ENCODE data around the gene PACS1.
"Not testable (repeated sequence)": the region's sequence is repeated elsewhere in the genome, so short reads cannot be mapped to it uniquely, and the experiment has no call there.

The PACS1 gene

DNA sequence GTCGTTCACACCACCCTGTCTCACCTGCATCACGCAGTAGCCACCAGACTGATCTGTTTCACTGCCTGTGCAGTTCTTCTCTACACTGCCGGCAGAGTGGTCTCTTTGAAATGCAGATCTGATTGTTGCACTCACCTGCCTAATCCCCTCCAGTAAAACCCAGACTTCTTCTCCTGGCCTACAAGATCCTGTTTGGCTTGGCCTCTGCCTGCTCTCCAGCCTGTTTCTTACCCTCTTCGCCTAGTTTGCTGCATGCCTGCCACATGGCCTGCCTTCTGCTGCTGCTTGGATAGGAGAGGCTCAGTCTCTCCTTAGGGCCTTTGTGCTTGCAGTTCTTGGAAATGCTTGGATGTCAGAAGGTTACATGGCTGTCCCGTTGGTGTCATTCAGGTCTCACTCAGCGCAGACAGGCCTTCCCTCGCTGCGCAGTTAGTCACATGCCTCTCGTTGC lies 42.0 kb downstream of the PACS1 start:
- no peak for DNase-seq

DNA sequence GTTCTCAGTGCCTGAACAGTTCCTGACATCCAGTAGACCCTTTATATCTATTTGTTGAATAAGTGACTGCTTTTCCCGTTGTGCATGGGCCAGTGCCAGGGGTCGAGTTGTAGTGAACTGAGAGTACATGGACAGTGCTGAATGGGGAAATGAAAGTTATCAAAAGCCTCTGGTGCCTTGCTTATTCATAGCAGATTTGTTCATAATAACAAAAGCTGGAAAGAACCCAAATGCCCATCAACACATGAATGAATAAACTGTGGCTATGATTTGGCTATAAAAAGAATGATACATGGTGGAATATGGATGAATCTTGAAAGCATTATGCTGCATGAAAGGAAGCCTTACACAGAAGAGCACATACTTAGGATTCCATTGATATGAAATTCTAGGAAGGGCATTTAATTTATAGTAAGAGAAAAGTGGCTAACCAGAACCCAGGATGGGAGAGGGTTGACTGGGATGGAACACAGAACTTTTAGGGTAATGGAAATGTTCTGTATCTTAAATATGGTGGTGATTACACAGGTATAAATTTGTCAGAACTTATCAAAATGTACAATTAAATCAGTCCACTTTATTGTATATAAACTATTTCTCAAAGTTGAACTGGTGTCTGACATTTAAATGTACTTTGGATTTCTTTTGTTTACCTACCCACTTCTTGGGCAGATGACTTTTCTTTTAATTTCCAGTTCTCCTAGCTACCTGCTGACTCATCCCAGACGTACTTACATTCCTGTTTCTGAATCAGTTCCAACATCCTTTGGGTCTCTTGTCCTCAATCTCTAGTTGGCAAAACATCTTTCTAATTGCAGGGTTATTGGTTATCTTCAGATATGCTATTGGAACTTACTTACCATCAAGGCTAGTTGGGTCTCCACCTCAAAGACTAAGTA lies 42.8 kb downstream of the PACS1 start:
- DNase-seq: no peak

DNA sequence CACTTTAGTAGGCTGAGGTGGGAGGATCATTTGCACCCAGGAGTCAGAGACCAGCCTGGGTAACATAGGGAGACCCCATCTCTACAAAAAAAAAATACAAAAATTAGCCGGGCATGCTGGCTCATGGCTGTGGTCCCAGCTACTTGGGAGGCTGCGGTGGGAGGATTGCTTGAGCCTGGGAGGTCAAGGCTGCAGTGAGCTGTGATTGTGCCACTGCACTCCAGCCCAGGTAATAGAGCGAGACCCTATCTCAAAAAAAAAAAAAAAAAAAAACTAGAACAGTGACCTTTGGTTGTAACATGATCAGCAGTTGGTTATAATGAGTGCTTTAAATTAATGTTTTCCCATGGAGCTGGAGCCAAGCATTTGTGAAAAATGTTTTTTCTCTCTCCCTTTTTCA lies 44.9 kb downstream of the PACS1 start:
- DNase-seq: not testable (repeated sequence)

DNA sequence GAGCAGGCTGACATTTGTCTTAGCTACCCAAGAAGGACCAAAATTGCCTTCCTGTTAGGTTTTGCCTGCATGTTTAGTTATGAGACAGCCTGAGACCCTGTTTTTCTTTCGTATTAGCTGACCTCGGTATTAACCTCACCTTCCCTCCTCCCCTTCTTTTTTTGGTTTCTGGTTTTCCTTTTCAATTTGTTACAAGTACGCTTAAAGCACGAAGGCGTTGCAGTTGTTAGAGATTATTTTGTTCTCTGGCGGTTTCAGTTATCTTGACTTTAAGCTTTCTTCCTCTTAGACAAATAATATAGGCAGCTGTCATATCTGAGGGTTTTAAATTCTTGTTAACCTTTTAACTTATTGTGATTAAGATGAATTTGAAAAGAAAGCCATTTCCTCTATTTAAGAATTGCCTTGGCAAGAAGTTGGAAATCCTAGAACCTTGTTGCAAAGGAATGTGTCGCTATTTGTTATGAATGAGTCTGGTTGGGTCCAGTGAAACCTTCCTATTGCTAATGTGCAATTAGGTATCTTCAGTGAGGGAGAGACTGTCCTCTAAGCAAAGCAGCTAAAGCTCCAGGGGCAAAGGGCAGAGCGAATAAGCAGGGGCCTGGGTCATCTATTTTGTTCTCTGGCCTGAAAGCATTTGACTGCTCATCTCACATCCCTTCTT lies 45.7 kb downstream of the PACS1 start:
- peak; percentile 33 for DNase-seq

DNA sequence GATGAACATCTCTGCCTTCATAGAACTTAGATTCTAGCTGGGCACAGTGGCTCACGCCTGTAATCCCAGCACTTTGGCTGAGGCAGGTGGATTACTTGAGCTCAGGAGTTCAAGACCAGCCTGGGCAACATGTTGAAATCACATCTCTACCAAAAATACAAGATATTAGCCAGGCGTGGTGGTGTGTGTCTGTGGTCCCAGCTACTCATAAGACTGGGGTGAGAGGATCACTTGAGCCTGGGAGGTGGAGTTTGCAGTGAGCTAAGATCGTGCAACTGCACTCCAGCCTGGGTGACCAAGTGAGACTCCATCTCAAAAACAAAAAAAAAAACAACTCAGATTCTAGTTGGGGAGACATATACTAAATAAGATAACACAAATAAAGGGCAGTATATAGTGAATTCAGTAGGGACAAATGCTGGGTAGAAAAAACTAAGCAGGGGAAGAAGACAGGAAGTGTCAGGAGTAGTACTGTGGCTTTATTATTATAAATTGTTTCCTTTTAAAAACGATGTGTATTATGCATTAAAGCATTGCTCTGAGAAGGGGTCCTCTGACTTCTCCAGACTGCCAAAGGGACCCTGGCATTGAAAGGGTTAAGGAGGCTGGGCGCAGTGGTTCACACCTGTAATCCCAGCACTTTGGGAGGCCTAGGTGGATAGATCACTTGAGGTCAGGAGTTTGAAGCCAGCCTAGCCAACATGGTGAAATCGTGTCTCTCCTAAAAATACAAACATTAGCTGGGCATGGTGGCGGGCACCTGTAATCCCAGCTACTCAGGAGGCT lies 46.7 kb downstream of the PACS1 start:
- no peak for DNase-seq

DNA sequence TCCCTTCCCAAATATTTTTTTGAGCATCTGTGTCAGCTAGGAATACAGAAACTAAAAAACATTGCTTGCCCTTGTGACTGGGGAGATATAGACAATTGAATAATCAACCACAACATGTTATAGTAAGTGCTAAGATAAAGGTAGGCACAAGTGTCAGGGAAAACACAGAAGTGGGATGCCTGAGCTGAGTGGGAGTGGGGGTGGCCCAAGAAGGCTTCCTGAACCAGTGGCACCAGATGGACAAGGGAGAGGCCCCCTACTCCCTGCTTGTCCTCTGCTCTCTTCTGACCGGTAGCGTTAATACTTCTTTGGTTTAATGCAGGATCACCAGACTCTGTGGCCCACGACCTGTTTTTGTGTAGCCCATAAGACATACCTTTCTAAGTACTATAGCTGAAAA lies 48.8 kb downstream of the PACS1 start:
- no peak for DNase-seq

DNA sequence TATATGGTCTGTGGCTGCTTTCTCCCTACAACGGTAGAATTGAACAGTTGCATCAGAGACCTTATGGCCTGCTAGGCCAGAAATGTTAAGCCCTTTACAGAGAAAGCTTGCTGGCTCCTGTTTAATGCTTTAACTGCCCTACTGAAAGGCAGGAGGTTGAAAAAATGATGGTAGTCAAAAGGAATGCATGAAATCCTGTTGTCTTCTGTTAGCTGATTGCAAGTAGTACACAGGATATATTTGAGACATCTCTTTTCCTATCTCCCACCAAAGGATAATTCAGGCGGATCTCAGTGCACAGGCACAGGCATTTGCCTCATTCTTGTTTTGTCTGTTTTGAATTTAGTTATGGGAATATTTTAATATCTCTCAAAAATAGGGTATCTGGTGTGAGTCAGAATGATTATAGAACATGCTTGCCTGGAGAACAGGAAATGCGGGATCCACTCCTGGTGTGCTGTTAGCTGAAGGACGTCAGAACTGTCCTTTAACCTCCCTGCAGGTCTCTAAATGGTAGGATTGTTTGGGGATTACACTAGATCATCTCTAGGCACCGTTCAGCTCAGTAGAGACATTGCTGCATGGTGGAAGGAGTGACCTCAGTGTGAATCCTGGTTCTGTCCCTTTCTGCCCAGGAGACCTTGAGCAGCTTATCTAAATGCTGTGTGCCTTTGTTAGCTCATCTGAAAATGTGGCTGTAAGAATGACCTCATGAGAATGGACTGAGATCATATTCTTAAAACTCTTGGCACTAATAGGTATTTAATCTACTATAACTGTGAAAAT lies 49.5 kb downstream of the PACS1 start:
- DNase-seq: peak; percentile 41

DNA sequence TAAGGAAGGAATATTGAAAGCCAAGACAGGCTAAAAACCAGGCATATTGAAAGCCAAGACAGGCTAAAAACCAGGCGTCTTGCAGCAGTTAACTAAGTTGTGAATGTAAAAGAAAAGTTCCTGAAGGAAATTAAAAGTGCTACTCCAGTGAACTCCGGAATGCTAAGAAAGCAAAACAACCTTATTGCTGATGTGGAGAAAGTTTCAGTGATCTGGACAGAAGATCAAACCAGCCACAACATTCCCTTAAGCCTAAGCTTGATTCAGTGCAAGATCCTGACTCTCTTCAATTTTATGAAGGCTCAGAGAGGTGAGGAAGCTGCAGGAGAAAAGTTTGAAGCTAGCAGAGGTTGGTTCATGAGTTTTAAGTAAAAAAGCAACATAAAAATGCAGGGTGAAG lies 51.4 kb downstream of the PACS1 start:
- no peak for DNase-seq

DNA sequence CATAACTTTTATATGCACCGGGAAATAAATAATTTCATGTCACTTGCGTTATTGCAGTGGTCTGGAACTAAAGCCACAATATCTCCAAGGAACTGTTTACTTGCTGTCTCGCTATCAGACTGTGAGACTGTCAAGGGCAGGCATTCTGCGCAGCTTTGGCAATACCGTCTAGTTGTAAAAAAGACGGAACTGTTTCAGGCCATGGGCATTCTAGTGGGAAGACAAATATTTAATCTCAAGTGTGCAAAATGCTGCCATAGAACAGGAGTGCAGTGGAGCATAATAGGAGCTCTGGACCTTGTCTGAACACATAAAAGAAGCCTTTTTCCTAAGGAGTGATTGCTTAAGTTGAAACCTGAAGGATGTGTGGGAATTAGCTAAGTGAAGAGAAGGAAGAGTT lies 53.8 kb downstream of the PACS1 start:
- DNase-seq: no peak

DNA sequence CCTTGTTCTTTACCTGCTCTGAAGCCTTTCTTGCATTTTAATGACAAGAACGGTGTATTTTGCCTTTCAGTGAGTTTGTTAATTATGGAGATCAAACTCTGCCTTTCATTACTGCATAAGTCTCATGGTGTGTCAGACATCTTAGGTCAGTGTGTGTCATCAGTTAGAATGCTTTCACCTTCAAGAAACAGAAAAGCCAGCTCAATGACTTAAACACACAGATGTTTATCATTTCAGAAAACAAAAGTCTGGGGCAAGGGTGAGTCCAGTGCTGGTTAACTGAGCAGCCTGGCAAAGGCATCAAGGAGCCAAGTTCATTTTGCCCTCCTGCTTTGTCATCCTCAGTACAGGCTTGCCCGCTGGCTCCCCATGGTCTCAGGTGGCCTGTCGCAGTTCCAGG lies 54.5 kb downstream of the PACS1 start:
- DNase-seq: no peak

DNA sequence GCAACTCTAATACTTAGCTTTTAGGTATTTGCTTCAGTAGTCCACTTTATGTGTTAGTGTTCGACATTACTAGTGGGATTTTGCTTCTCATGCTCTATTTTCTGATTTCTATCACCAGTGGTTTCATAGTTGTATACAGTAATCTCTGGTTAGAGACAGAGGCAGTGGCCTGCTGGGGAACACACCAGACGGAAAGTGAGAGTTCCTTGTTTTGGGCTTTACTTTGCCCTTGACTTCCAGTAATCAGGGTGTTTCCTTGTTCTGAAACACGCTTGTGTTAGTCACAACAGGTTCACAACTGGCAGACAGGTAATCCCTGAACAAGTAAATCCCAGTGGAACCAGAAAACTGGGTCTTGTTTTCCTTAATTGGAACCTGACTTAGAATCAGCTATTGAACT lies 56.0 kb downstream of the PACS1 start:
- DNase-seq: no peak

DNA sequence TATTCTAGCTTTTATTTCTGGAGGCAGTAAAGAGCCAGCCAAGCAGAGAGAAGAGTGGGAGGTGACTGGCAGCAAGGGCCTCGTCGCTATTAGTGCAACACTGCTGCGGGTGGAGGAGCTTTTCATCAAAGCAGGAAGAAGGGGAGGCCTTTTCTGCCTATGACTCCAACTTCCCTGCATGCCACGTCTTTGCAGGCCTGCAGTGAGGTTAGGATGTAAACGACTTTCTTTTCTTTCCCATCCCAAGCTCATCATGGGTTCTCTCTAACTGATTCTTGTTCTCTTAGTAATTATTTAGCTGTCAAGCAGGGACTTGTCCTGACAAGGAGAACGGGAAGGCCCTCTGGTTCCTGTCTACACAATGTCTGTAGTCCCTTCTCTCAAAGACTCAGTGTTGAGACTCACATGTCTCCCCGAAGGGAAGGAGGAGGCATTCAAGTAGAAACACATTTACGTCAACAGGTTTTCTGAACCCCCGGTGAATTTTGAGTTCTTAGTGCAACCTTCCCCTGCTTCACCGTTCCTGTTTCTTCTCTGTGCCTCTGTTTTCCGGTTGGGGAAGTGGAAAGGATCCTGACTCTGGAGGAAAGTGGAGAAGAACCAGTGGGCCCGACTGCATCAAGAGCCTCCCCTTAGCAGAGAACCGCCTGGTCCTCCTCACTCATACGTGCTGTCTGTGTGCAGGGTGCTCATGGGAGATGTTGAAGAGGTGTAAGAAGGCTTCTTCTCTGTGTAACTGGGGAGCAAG lies 56.9 kb downstream of the PACS1 start:
- peak; percentile 69 for DNase-seq

DNA sequence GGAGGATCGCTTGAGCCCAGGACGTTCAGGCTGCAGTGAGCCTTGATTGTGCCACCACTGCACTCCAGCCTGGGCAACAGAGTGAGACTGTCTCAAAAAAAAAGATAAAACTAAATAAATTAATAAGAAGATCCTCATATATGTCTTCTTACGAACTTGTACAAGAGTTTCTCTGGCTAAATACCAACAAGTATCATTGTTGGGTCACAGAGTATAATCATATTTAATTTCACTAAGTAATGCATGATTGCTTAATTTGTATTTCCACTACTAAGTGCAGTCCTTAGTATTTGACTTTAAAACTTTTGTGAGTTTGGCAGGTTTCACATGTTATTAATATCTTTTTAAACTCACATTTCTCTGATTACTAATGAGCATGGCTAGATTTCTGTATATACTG lies 60.9 kb downstream of the PACS1 start:
- DNase-seq: no peak

DNA sequence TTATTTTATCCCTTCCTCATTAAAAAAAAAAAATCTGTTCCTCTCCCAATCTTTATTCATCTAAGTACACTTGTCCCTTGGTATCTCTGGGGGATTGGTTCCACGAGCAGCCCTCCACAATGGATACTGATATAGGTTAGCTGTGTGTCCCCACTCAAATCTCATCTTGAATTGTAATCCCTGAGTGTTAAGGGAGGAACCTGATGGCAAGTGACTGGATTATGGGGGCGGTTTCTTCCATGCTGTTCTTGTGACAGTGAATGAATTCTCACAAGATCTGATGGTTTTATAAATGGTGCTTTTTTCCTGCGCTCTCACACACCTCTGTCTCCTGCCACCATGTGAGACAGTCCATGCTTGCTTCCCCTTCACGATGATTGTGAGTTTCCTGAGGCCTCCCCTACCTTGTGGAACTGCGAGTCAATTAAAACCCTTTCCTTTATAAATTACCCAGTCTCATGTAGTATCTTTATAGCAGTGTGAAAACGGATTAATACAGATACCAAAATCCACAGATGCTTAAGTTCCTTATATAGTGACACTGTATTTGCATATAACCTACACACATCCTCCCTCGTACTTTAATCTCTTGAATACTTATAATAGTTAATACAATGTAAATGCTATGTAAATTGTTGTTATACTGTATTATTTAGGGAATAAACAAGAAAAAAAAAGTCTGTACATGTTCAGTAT lies 62.0 kb downstream of the PACS1 start:
- DNase-seq: no peak

DNA sequence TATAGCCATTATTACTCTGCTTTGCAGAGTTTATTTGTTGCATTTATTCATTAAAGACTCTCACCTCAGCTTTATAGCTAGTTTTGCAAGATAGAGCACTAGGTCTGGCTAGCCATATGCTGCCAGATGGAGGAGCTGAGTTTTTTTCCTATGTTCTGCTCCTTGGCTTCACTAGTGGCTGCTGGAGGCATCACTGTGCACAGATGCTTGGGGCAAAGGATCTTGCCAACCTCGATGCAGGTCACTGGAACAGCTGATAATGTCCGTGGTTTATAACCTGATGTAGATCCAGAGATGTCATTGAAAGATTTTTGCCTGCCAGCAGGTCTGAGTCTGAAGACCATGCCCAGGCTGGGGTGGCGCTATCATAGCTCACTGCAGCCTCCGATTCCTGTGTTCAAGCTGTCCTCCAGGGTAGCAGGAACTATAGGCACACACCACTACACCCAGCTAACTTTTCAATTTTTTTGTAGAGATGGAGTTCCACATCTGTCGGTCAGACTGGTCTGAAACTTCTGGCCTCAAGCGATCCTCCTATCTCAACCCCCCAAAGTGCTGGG lies 63.2 kb downstream of the PACS1 start:
- no peak for DNase-seq

DNA sequence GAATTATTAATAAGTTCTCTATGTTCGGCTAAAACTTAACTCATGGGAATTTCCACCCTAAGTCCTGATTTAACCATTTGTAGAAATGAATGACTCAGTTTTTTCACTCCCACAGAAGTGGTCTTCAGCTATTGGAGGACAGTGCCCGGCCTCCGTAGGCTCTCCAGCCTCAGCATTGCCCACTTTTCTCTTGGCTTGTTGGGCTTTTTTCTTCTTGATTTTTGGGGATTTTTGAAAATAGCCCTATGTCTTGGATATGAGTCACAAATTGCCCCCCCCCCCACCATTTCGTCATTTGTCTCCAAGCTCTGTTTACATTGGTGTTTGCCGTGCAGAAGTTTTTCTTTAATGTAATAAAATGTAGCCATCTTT lies 66.7 kb downstream of the PACS1 start:
- no peak for DNase-seq

DNA sequence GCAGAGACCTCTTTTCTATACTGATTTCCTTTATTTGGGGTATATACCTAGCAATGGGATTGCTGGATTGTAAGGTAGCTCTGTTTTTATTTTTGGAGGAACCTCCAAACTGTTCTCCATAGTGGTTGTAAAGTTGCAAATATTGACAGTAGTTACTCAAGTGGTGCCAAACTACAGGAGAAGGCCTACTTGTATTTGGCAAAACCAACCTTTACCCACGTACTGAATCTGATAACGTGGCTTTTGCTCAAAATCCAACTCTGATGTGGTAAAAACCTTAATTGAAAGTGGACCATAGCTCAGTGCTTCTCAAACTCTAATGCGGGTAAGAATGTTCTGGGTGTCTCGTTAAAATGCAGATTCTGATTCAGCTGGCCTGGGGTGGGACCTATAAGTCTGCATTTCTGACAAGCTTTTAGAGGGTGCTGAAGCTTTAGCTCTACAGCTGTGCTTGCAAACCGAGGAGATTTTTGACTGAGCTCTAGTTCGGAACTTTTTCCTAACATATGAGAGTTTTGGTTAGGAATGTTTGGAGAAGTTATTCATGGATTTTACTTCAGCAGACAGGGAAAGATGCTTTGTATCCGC lies 69.8 kb downstream of the PACS1 start:
- DNase-seq: no peak

DNA sequence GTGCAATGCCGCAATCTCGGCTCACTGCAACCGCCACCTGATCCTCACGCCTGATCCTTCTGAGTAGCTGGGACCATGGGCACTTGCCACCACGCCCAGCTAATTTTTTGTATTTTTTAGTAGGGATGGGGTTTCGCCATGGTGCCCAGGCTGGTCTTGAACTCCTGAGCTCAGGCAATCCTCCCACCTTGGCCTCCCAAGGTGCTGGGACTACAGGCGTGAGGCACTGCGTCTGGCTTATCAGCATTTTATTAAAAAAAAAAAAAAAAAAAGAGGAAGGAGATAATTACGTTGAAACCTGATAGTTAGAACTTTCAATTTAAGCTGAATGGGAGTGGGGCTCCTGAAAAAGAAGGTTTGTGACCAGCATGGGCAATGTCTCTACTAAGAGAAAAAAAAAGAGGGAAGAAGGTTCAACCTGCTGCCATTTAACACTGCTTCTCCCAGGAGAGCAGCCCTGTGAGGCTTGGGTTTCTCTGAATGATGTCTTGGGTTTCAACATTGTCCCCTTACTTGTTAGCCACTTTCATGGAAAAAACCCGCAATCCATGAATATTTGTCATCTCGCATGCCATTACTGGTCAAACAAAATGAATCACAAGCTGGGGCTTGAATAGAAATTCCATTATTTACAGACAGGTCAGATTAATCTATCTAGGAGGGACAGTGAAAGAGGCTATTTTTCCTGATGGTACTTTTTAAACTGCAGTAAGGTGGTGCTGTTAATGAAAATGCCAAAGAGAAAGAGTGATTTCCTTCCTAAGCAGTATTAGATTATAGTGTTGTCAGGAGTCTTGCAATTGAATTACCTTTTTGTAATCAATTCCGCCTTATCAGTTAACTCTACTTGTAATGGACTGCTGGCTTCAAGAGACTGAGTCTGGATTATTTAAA lies 72.5 kb downstream of the PACS1 start:
- DNase-seq: no peak

DNA sequence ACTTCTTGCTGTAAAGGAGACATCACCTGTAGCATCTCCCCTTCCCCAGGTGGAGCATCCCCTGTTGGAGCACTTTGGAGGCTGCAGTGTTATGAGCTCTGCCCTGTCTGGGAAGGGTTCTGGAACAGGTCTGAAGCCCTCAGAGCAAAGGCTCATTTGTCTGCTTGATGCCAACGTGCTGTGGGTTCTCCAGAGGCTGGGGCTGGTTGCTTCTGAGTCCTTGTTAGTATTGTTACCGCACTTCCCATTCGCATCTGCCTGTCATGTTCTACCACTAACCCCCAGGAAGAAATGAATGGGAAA lies 73.1 kb downstream of the PACS1 start:
- DNase-seq: no peak
